Ovary (tissue), 9 donors: ENCODE results near the gene RECQL5. TPM values are rescaled to one million over a fixed set of nuclear protein-coding genes. Genes with fewer than 3 reads are reported as not detected.
A peak's percentile ranks its signal among the peaks of the same experiment; 100 is the strongest.

Experiments
- DNase-seq, 5 donors: peaks; one replicate each; pipeline ENCODE4 v3.0.0-alpha.2; 2019 to 2020
- H3K27ac ChIP-seq, 2 donors: fragments of 200-600 bp; one replicate each; pipeline versions ENCODE4 v1.5.1 to v1.8.0; 2019 to 2022
- H3K27me3 ChIP-seq: fragments of 200-600 bp; one replicate; pipeline ENCODE4 v1.8.0; 2022
- H3K36me3 ChIP-seq: fragments of 200-600 bp; sonication (generic); one replicate; pipeline ENCODE4 v1.5.1; 2019
- H3K4me1 ChIP-seq: one replicate; pipeline ENCODE4 v1.8.1; 2013; ENCODE audit warnings: mild to moderate bottlenecking, moderate library complexity; ENCODE audit not compliant: insufficient read depth
- H3K4me3 ChIP-seq: fragments of 200-600 bp; sonication (generic); one replicate; pipeline ENCODE4 v1.5.1; 2017
- H3K9me3 ChIP-seq, 2 donors: fragments of 200-600 bp in 1 of 2; sonication (generic) in 1 of 2; one replicate each; pipeline versions ENCODE4 v1.5.1 to v1.8.1; 2013 to 2019; ENCODE audit warnings: mild to moderate bottlenecking in 1 of 2, moderate library complexity in 1 of 2
- CTCF ChIP-seq, 3 donors: fragments of 450-650 bp in 2 of 3; fragments of 200-600 bp in 1 of 3; IDR thresholded peaks; one replicate each; pipeline versions ENCODE4 v1.5.1 to v1.8.0; 2016 to 2022; ENCODE audit warnings: antibody characterized with exemption in 3 of 3, mild to moderate bottlenecking in 1 of 3
- EP300 ChIP-seq: sonication (generic); formaldehyde crosslinking; IDR thresholded peaks from one replicate; pipeline ENCODE4 v1.6.1; 2017; ENCODE audit warnings: antibody characterized with exemption
- POLR2A ChIP-seq: fragments of 450-650 bp; IDR thresholded peaks from one replicate; pipeline ENCODE4 v1.6.1; 2017; ENCODE audit warnings: antibody characterized with exemption, mild to moderate bottlenecking, moderate library complexity
- WGBS, 3 donors: extraction: QIAGEN DNeasy Blood & Tissue Kit in 1 of 3; methylation state at CpG; one replicate each; pipeline versions ENCODE4 v1.1.5 to v1.1.7; 2013 to 2017; 5-methylcytosine and 5-hydroxymethylcytosine counted together
- intact Hi-C, 4 donors: fragments of 100-400 bp; cut with DNase I; formaldehyde crosslinking; loops; one replicate each; pipeline versions ENCODE4 v1.11.0 to v1.15.1; 2022 to 2023
- polyA plus RNA-seq, 2 donors: library from polyadenylated mRNA; stranded (reverse); fragments of 200-250 nt in 1 of 2; fragments of 350-450 nt in 1 of 2; fragmentation: Illumina TruSeq in 1 of 2; extraction: RNeasy Lipid Tissue Mini Kit (QIAGEN cat#74804) in 1 of 2; gene quantifications; one replicate each; pipeline ENCODE4 v1.2.3, GENCODE V29; 2013 to 2014
- total RNA-seq, 7 donors: library from RNA; depleted of rRNA in 2 of 7; stranded (reverse); fragments of >200 nt in 2 of 7; fragmentation: NEBNext Ultra II Directional in 3 of 7; extraction: Animal tissue kit (Norgen Biotek cat#: 25700) in 3 of 7; gene quantifications; one replicate each; pipeline versions ENCODE4 v1.1.0 to v1.2.4, GENCODE V29; 2016 to 2023
- donor health status: DM: no; HTN: no; CAD: no; lungs with moderate emphysema.
- donor health status: DM: no; HTN: no; CAD: no.
- donor health status: Bipolar disorder and iron deficiency.
- donor health status: DM: yes; HTN: yes; CAD: no.
- donor health status: DM: no; HTN: no; CAD: no.
- donor health status: DM: yes; HTN: yes; CAD: no.

Gene RECQL5
- total and polyA plus RNA-seq, 9 donors, result 13.8 to 32.8 (median 23.9) TPM

- no peak for DNase-seq
- Histone ChIP-seq H3K27ac (no peak overlapping the region), H3K4me1 (no peaks in the 10 kb centered on the region), H3K9me3 (no peaks in the 10 kb centered on the region), H3K36me3 (no peaks in the 10 kb centered on the region), H3K27me3 (no peaks in the 10 kb centered on the region), H3K4me3 (no peak overlapping the region)
- 87 to 90% (median 89%) methylated on average over 20 of the region's 20 CpGs for WGBS, 3 donors
- intact Hi-C loops, result no loop called here
- TF ChIP-seq POLR2A, result no peak
- TF ChIP-seq CTCF (IDR thresholded peaks at IDR 0.05), result no peak
- no peak for TF ChIP-seq EP300
Measured at GRCh38 chr17:75611851-75612429, 55.0 kb downstream of the RECQL5 start.

GRCh38 chr17:75610103-75610984, 56.6 kb downstream of the RECQL5 start:
- no peak for DNase-seq
- Histone ChIP-seq H3K27me3 (no peaks in the 10 kb centered on the region), H3K9me3 (no peaks in the 10 kb centered on the region), H3K4me3 (no peak overlapping the region), H3K4me1 (no peaks in the 10 kb centered on the region), H3K27ac (no peak overlapping the region), H3K36me3 (no peaks in the 10 kb centered on the region)
- 89 to 90% (median 89%) methylated on average over 25 of the region's 25 CpGs for WGBS, 3 donors
- intact Hi-C loops, result no loop called here
- TF ChIP-seq EP300 (no peak), CTCF (IDR thresholded peaks at IDR 0.05) (no peak), POLR2A (no peak)

GRCh38 chr17:75607086-75607485, 59.9 kb downstream of the RECQL5 start:
- Histone ChIP-seq H3K36me3 (no peaks in the 10 kb centered on the region), H3K27ac (no peak overlapping the region), H3K4me1 (no peaks in the 10 kb centered on the region), H3K4me3 (no peak overlapping the region), H3K9me3 (no peaks in the 10 kb centered on the region), H3K27me3 (no peaks in the 10 kb centered on the region)
- no peak for DNase-seq
- 80 to 87% (median 87%) methylated on average over 5 of the region's 5 CpGs for WGBS, 3 donors
- TF ChIP-seq CTCF (IDR thresholded peaks at IDR 0.05) (no peak), EP300 (no peak), POLR2A (no peak)
- intact Hi-C loops, result no loop called here

GRCh38 chr17:75605790-75606189, 61.2 kb downstream of the RECQL5 start:
- H3K36me3 ChIP-seq, result no peaks in the 10 kb centered on the region
- H3K9me3 ChIP-seq, result no peaks in the 10 kb centered on the region
- H3K4me3 ChIP-seq, result no peak overlapping the region
- no peak overlapping the region for H3K27ac ChIP-seq
- H3K27me3 ChIP-seq, result no peaks in the 10 kb centered on the region
- DNase-seq, result peak in 1 of 5 donors; percentile 19
- intact Hi-C loops, result no loop called here
- no peaks in the 10 kb centered on the region for H3K4me1 ChIP-seq
- WGBS, 3 donors, result 82 to 90% (median 84%) methylated on average over 12 to 16 of the region's 16 CpGs
- TF ChIP-seq CTCF (IDR thresholded peaks at IDR 0.05) (no peak), POLR2A (no peak), EP300 (no peak)
